Activated CD4-positive, alpha-beta T cell treated with anti-CD3 and anti-CD28 coated beads for 24 hours (primary cell): ENCODE results near the gene NDOR1.

Experiments used
- DNase-seq, 2 donors: peaks; one replicate each; pipeline ENCODE4 v3.0.0-alpha.2; 2020; ENCODE audit warnings: low read depth in 2 of 2

NDOR1 gene

DNA sequence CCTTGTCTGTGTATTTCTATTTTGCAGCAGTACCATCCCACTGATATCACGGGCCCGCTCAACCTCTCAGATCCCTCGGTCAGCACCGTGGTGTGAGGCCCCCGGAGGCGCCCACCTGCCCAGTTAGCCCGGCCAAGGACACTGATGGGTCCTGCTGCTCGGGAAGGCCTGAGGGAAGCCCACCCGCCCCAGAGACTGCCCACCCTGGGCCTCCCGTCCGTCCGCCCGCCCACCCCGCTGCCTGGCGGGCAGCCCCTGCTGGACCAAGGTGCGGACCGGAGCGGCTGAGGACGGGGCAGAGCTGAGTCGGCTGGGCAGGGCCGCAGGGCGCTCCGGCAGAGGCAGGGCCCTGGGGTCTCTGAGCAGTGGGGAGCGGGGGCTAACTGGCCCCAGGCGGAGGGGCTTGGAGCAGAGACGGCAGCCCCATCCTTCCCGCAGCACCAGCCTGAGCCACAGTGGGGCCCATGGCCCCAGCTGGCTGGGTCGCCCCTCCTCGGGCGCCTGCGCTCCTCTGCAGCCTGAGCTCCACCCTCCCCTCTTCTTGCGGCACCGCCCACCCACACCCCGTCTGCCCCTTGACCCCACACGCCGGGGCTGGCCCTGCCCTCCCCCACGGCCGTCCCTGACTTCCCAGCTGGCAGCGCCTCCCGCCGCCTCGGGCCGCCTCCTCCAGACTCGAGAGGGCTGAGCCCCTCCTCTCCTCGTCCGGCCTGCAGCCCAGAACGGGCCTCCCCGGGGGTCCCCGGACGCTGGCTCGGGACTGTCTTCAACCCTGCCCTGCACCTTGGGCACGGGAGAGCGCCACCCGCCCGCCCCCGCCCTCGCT lies 37.5 kb upstream of the NDOR1 start:
- no peak for DNase-seq

DNA sequence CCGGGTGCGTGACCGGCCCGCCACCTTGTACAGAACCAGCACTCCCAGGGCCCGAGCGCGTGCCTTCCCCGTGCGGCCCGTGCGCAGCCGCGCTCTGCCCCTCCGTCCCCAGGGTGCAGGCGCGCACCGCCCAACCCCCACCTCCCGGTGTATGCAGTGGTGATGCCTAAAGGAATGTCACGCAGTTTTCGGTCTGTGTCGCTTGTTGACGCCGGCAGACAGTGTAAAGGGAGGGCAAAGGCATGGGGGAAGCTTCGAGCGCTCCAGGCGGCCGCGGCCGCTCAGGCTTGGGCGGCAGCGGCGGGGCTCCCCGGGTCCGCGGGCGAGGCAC lies 37.0 kb upstream of the NDOR1 start:
- DNase-seq = no peak

GRCh38 chr9:137168904-137169856 lies 36.3 kb upstream of the NDOR1 start:
- no peak for DNase-seq

GRCh38 chr9:137169896-137170358 lies 35.6 kb upstream of the NDOR1 start, which contains the start of gene LRRC26:
LRRC26 (minus strand) TSS chr9:137170051; CDS start chr9:137169943, 108 bp downstream.
- DNase-seq = no peak

- no peak for DNase-seq
These were observed 34.9 kb upstream of the NDOR1 start for GRCh38 chr9:137170486-137171148.

- DNase-seq = no peak
These were observed 34.2 kb upstream of the NDOR1 start for GRCh38 chr9:137171149-137171900.

DNA sequence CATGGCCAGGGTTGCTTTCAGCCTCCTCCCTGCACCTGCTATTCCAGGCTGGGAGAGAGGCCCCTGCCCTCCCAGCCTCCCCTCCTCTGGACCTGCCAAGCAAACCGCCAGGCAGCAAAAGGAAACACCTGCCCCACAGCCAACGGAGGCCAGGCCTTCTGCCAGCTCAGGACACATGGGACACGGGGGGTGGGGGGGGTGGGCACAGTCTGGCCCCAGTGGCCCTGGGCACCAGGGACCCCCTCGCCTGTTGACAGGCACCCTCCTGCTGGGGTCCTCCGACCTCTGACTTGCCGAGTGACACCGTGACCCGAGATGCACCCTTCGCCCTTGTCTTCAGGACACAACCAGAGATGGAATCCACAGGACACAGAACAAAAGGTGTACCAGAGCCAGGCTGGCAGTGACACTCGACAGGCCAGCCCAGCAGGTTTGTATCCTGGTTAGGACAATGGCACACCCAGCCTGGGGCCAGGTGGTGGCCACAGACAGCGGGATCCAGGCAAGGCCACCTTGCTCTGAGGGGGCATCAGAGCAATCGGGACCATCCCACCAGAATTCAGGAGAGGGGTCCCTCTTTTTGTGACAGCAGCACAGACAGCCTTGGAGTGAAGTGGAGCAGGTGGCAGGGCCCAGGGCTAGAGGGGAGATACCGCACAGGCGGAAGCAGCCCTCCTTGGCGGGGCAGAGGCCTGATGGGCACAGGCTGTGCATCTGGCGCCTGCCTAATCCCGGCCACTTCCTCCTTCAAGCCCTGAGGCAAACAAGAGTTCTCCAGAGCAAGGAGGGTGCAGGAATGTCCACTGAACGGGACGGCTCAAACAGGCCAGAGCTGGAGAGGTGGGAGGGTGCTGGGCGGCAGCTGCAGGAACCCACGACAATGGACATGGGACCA lies 32.4 kb upstream of the NDOR1 start:
- no peak for DNase-seq

DNA sequence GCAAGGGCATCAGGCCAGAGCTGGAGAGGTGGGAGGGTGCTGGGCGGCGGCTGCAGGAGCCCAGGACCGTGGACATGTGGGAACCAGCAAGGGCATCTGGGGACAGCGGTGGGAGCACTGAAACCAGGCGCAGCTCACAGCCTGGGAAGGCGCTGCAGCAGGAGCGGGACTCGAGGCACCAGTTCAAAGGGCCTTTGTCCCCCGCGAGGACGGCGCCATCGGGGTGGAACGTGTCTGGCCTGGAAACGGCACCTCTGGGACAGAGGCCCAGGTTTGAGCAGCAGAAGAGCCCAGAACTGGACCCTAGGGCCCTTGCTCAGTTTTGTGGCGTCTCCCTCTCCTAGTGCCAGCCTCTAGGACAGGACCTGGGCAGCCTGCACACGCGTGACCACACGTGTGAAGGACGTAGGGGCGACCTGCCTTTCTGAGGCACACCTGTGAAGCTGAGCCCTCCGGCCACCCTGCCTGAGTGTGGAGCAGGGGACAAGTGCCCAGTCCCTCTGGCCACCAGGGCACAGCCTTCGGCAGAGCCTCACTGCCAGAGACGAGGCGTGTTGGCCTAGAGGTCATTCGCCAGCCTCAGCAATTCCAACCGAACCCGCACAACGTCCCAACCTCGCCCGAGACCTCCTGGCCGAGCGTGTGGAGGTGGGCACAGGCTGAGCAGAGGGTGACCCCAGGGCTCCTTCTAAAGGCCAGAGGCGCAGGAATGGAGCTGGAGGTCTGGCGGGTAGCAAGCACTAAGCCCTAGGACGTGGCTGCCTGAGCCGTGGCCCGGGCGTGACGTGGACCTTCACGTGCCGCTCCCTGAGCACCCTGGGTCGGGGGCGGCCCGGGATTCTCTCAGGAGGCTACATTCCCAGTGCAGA lies 31.5 kb upstream of the NDOR1 start:
- DNase-seq = no peak

GRCh38 chr9:137174722-137175293 lies 30.7 kb upstream of the NDOR1 start:
- DNase-seq = no peak

GRCh38 chr9:137175345-137175961 lies 30.0 kb upstream of the NDOR1 start:
- no peak for DNase-seq

- DNase-seq = no peak
These were observed 29.0 kb upstream of the NDOR1 start for GRCh38 chr9:137176302-137177182.

DNA sequence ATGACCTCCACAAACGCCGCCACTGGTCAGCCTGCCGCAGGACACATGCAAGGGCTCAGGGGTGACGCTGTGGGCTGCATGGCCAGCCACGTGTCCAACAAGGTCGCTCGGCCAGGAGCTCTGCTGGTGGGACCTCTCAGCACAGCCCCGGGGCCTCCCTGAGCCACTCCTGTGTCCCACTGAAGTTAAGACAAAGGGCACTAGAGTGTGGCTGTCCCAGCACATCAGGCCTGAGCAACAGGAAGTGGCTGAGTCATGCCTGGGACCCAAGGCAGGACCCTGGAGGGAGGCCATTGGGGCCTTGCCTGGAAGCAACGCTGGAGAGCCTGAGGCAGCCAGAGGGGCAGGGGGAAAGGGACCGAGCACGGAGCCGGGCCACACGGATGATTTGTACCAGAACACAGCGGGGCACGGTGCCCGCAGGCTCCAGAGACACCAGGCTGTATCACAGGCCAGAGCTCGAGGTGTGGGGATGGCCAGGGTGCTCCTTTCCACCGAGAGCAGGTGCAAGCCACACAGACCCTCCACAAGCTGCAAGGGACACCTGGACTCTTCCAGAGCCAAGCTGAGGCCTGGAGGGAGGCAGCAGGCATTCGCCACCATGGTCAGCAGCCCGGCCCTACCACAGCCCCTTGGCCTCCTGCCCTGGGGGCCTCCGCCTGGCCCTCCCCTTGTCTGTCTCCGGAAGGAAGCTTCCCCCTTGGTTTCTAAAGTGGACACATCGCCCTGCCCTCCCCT lies 27.1 kb upstream of the NDOR1 start:
- DNase-seq = no peak

DNA sequence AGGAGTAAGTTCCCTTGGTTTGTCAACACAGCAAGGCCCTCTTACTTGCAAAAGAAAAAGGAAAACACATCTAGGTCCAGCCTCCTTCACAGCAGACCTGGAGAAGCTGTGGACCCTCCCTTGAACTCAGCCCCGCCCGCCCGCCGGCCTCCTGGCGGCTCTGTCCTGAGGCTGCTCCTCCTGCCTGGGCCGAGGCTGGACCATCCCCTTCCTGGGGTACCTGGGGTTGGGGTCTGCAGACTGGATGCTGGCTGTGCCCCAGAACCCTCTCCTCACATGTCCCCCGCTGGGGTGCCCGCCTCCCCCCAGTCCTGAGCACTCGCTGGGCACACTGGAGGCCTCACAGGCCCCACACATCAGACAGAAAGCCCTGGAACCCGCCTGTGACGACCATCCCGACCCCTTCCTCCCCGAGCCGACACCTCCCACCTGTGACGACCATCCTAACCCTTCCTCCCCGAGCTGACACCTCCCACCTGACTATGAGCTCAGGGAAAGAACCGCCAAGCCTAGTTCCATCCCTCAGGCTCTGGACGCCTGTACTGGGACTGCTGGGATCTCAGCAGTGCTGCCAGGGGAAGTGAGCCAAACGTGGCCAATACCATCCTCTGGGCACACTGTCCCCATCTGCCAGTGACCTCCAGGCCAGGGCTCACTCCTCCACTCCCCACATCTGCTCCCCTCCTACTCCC lies 26.4 kb upstream of the NDOR1 start:
- DNase-seq = no peak

- no peak for DNase-seq
These were observed 25.7 kb upstream of the NDOR1 start for GRCh38 chr9:137179761-137180160.

GRCh38 chr9:137180491-137180890 lies 25.0 kb upstream of the NDOR1 start:
- DNase-seq = no peak

DNA sequence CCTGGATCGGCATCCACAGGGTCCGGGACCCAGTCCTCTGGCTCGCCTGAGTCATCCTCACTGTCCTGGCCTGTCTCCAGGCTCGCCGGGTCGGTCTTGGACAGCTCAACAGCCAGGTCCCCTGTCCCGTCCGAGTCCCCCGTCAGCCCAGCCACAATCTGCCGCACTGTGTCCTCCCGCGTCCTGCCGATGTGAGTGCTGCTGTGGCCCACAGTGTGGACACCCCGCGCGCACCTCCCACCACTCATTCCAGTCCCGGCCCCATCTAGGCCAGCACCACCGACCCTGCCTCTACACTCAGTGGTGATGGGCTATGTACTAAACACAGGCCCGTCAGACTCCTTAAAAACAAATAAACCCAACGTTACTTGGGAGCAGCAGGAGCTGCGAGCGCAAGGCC lies 23.8 kb upstream of the NDOR1 start:
- no peak for DNase-seq
